HepG2 (cell line): ENCODE measurements around the gene MEIS3. TPM values are rescaled to one million over a fixed set of nuclear protein-coding genes. Genes with fewer than 3 reads are reported as not detected.

Experiments
- BORCS8-MEF2B ChIP-seq: sonication (generic); formaldehyde crosslinking; IDR thresholded peaks from 2 replicates; pipeline ENCODE4 v1.8.0; 2022; ENCODE audit warnings: mild to moderate bottlenecking, missing genetic modification reagents
- BRD4 ChIP-seq: sonication (generic); formaldehyde crosslinking; IDR thresholded peaks from 2 replicates; pipeline ENCODE4 v1.4.0; 2020; ENCODE audit warnings: missing genetic modification reagents
- ETV6 ChIP-seq: sonication (generic); formaldehyde crosslinking; conservative IDR thresholded peaks from 2 replicates; pipeline ENCODE4 v1.4.0; 2020; ENCODE audit warnings: missing genetic modification reagents
- KAT8 ChIP-seq: IDR thresholded peaks from 2 replicates; pipeline ENCODE4 v1.6.1; 2016; ENCODE audit warnings: missing genetic modification reagents, missing compliant biosample characterization
- KDM1A ChIP-seq: IDR thresholded peaks from 2 replicates; pipeline ENCODE4 v1.6.1; 2016; ENCODE audit warnings: missing compliant biosample characterization
- MED13 ChIP-seq: sonication (generic); formaldehyde crosslinking; IDR thresholded peaks from 2 replicates; pipeline ENCODE4 v1.5.0; 2020; ENCODE audit warnings: missing genetic modification reagents
- MYC ChIP-seq: sonication (generic); formaldehyde crosslinking; IDR thresholded peaks from 2 replicates; pipeline ENCODE4 v1.9.0; 2021; ENCODE audit warnings: missing genetic modification reagents, borderline replicate concordance
- NFYB ChIP-seq: sonication (generic); formaldehyde crosslinking; IDR thresholded peaks from 2 replicates; pipeline ENCODE4 v1.4.0; 2020; ENCODE audit warnings: missing genetic modification reagents
- REST ChIP-seq, 2 experiments: IDR thresholded peaks; 2 replicates each; pipeline ENCODE4 v1.6.1; 2011 to 2012; ENCODE audit warnings: low read length in 2 of 2, borderline replicate concordance in 1 of 2, low read depth in 1 of 2, mild to moderate bottlenecking in 1 of 2, moderate library complexity in 1 of 2
- RXRA ChIP-seq: sonication (generic); formaldehyde crosslinking; IDR thresholded peaks from 2 replicates; pipeline ENCODE4 v1.5.1; 2020; ENCODE audit warnings: missing genetic modification reagents
- SP2 ChIP-seq: sonication (generic); formaldehyde crosslinking; IDR thresholded peaks from 2 replicates; pipeline ENCODE4 v1.5.1; 2020; ENCODE audit warnings: mild to moderate bottlenecking, missing genetic modification reagents
- TEAD2 ChIP-seq: sonication (generic); formaldehyde crosslinking; IDR thresholded peaks from 2 replicates; pipeline ENCODE4 v1.9.0; 2021; ENCODE audit warnings: missing genetic modification reagents
- TMF1 ChIP-seq: sonication (generic); formaldehyde crosslinking; IDR thresholded peaks from 2 replicates; pipeline ENCODE4 v1.8.1; 2022; ENCODE audit warnings: low read depth, missing genetic modification reagents
- TSC22D2 ChIP-seq: sonication (generic); formaldehyde crosslinking; IDR thresholded peaks from 2 replicates; pipeline ENCODE4 v1.5.1; 2020; ENCODE audit warnings: missing genetic modification reagents, mild to moderate bottlenecking, borderline replicate concordance
- ZBTB8A ChIP-seq: sonication (generic); formaldehyde crosslinking; IDR thresholded peaks from 2 replicates; pipeline ENCODE4 v1.4.0; 2020; ENCODE audit warnings: mild to moderate bottlenecking, low read depth, missing genetic modification reagents, borderline replicate concordance
- ZFX ChIP-seq: sonication (generic); formaldehyde crosslinking; IDR thresholded peaks from 2 replicates; pipeline ENCODE4 v1.4.0; 2020; ENCODE audit warnings: mild to moderate bottlenecking, low read depth, missing genetic modification reagents, moderate library complexity
- ZFY ChIP-seq: sonication (generic); formaldehyde crosslinking; IDR thresholded peaks from 2 replicates; pipeline ENCODE4 v1.4.0; 2020; ENCODE audit warnings: missing genetic modification reagents
- ZIK1 ChIP-seq: sonication (generic); formaldehyde crosslinking; IDR thresholded peaks from 2 replicates; pipeline ENCODE4 v1.5.0; 2020; ENCODE audit warnings: mild to moderate bottlenecking, low read depth, missing genetic modification reagents, borderline replicate concordance
- ZMAT3 ChIP-seq: sonication (generic); formaldehyde crosslinking; conservative IDR thresholded peaks from 2 replicates; pipeline ENCODE4 v1.7.0; 2021; ENCODE audit warnings: missing genetic modification reagents
- ZNF329 ChIP-seq: sonication (generic); formaldehyde crosslinking; IDR thresholded peaks from 2 replicates; pipeline ENCODE4 v1.9.0; 2021; ENCODE audit warnings: low read depth, mild to moderate bottlenecking, missing genetic modification reagents
- ZNF501 ChIP-seq: sonication (generic); formaldehyde crosslinking; IDR thresholded peaks from 2 replicates; pipeline ENCODE4 v1.5.1; 2020; ENCODE audit warnings: mild to moderate bottlenecking, moderate library complexity, missing genetic modification reagents
- ZNF549 ChIP-seq: sonication (generic); formaldehyde crosslinking; IDR thresholded peaks from 2 replicates; pipeline ENCODE4 v1.5.0; 2020; ENCODE audit warnings: missing genetic modification reagents
- ZNF724P ChIP-seq: sonication (generic); formaldehyde crosslinking; IDR thresholded peaks from 2 replicates; pipeline ENCODE4 v1.8.0; 2022; ENCODE audit warnings: missing genetic modification reagents, borderline replicate concordance
- ZUFSP ChIP-seq: sonication (generic); formaldehyde crosslinking; IDR thresholded peaks from 2 replicates; pipeline ENCODE4 v1.9.0; 2021; ENCODE audit warnings: missing genetic modification reagents, mild to moderate bottlenecking, borderline replicate concordance
- polyA plus RNA-seq, 8 experiments: library from polyadenylated mRNA; depleted of rRNA in 3 of 8; stranded (reverse) in 7 of 8; unstranded in 1 of 8; fragments of >200 nt; fragmentation: Illumina TruSeq in 4 of 8; extraction: Trizol in 4 of 8; gene quantifications; 2 replicates each; pipeline versions ENCODE4 v1.2.1 to v1.2.3, GENCODE V29; 2011 to 2016; ENCODE audit warnings: low read depth in 4 of 8, missing spikeins in 1 of 8, mixed read lengths in 1 of 8; ENCODE audit not compliant: insufficient read depth in 1 of 8
- total RNA-seq, 5 experiments: library from RNA; depleted of rRNA; stranded (reverse); fragments of >200 nt; fragmentation: Illumina TruSeq; extraction: Trizol; gene quantifications; 2 replicates each; pipeline ENCODE4 v1.2.3, GENCODE V29; 2016; ENCODE audit warnings: low read depth in 1 of 5

Gene MEIS3
- total and polyA plus RNA-seq, 2 of the 13 experiments (the other 11 are each of a cell fraction or from before 2014, with no cell fraction given): 0.09 to 0.70 TPM

GRCh38 chr19:47406711-47407416, 12.5 kb downstream of the MEIS3 start (continued):
- TF ChIP-seq ETV6 (CRISPR knock-in tag) (0 out of 2 replicates have a peak, but pooled peaks have one; percentile 49), ZNF724P (CRISPR knock-in tag) (no peak), ZUFSP (CRISPR knock-in tag) (no peak), ZIK1 (CRISPR knock-in tag) (0 out of 2 replicates have a peak, but pooled peaks have one; percentile 35), MYC (no peak; the same call in 1 of the 2 replicates), KDM1A (CRISPR knock-in tag) (no peak), NFYB (CRISPR knock-in tag) (no peak), BORCS8-MEF2B (CRISPR knock-in tag) (peak; percentile 52; the same call in 1 of the 2 replicates), MED13 (CRISPR knock-in tag) (0 out of 2 replicates have a peak, but pooled peaks have one; percentile 55), ZFX (CRISPR knock-in tag) (no peak), BRD4 (CRISPR knock-in tag) (no peak), ZNF329 (CRISPR knock-in tag) (no peak), ZBTB8A (no peak), TSC22D2 (peak; percentile 69; the same call in 1 of the 2 replicates), KAT8 (CRISPR knock-in tag) (no peak), SP2 (no peak), TEAD2 (CRISPR knock-in tag) (no peak), ZFY (peak; percentile 30; the same call in 1 of the 2 replicates), ZMAT3 (peak; percentile 78; the same call in 1 of the 2 replicates), TMF1 (CRISPR knock-in tag) (0 out of 2 replicates have a peak, but pooled peaks have one; percentile 53), RXRA (CRISPR knock-in tag) (no peak), ZNF549 (CRISPR knock-in tag) (no peak), REST (IDR thresholded peaks at IDR 0.05; ENCODE audit: borderline replicate concordance in 1 of 2, low read depth in 1 of 2, low read length in 2 of 2) (peak; percentile 89 to 97), ZNF501 (CRISPR knock-in tag) (0 out of 2 replicates have a peak, but pooled peaks have one; percentile 26)
